ENCODE measurements around the gene PRKCB. TPM values are rescaled to one million over a fixed set of nuclear protein-coding genes. Genes with fewer than 3 reads are reported as not detected.

Gene PRKCB
- total and polyA plus RNA-seq, 3 donors from 2014 or later, result 25.5 to 49.7 (median 26.6) TPM

DNA sequence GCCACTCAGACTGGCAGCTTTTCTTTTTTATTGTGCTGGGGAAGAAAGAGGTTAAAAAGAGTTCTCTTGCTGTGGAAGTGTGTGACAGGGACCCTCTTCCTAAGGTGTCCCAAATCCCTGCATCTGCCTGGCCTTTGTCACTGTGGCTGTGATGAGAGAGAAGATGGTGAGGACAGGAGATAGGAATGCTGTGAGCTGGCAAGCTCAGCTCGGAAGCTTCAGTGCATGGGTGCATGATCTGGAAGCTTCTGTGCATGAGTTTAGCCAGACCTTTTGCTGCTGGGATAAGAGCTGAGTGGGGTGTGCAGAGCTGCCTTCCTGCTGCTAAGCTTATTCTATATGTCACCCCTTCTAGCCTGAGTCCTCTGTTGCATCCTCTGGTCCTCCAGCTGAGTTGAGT, 317.0 kb downstream of the PRKCB start:
- Histone ChIP-seq H3K36me3 (ENCODE audit: low read depth, missing control alignments) (no peaks in the 10 kb centered on the region), H3K27ac (no peak overlapping the region), H3K27me3 (no peaks in the 10 kb centered on the region), H3K9me3 (no peaks in the 10 kb centered on the region), H3K4me3 (no peak overlapping the region), H3K4me1 (no peaks in the 10 kb centered on the region)
- 47 to 55% methylated on average over 1 of the region's 1 CpG for WGBS, 2 donors
- no peak for DNase-seq
- intact Hi-C loops (cut with DNase I; ENCODE audit: low total_unique reads), result no loop called here
- TF ChIP-seq, protein P1, sequence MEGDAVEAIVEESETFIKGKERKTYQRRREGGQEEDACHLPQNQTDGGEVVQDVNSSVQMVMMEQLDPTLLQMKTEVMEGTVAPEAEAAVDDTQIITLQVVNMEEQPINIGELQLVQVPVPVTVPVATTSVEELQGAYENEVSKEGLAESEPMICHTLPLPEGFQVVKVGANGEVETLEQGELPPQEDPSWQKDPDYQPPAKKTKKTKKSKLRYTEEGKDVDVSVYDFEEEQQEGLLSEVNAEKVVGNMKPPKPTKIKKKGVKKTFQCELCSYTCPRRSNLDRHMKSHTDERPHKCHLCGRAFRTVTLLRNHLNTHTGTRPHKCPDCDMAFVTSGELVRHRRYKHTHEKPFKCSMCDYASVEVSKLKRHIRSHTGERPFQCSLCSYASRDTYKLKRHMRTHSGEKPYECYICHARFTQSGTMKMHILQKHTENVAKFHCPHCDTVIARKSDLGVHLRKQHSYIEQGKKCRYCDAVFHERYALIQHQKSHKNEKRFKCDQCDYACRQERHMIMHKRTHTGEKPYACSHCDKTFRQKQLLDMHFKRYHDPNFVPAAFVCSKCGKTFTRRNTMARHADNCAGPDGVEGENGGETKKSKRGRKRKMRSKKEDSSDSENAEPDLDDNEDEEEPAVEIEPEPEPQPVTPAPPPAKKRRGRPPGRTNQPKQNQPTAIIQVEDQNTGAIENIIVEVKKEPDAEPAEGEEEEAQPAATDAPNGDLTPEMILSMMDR (IDR thresholded peaks at IDR 0.05), result no peak
- no peak for TF ChIP-seq POLR2A (IDR thresholded peaks at IDR 0.05)

DNA sequence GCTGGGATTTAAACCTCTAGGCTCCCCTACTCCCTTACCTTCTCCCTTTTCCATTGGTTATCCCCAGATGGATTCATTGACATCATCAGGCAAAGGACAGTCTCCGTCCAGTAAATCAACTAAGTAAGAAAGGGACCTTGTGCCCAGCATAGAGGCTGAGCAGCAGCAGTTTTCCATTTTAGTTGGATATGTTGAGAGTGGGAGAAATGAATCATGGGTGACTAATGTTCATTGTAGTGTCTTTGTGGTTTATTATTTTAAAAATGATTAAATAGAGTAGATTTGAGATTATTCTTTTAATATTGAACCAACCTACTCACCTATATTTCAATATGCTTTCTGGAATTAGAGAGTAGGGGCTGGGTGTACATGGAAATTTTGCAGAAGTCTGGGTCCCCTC, 321.0 kb downstream of the PRKCB start:
- 95 to 100% methylated on average over 1 of the region's 1 CpG for WGBS, 2 donors
- Histone ChIP-seq H3K27me3 (no peaks in the 10 kb centered on the region), H3K36me3 (ENCODE audit: low read depth, missing control alignments) (no peaks in the 10 kb centered on the region), H3K9me3 (no peaks in the 10 kb centered on the region), H3K4me1 (no peaks in the 10 kb centered on the region), H3K27ac (no peak overlapping the region), H3K4me3 (no peak overlapping the region)
- DNase-seq, result no peak
- TF ChIP-seq, protein P1 (IDR thresholded peaks at IDR 0.05), result no peak
- no peak for TF ChIP-seq POLR2A (IDR thresholded peaks at IDR 0.05)
- intact Hi-C loops (cut with DNase I; ENCODE audit: low total_unique reads), result no loop called here

DNA sequence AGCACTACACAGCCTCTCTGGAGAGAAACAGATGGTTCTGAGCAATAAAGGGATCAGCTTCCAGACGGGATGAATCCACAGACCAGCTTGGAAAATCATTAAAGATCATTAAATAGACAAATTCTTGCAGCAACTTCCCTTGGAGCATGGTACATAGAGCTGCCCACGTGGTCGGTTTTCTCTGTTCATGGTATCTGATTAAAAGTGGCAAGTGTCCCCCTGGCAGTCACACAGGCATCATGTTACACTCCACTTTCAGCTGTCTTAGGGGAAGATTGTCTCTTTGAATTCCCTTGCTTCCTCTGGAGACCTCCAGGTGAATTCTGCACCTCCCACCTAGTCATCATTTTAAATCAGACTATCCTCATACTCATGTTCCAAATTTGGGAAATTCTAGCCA, 328.2 kb downstream of the PRKCB start:
- no peak for TF ChIP-seq POLR2A (IDR thresholded peaks at IDR 0.05)
- TF ChIP-seq, protein P1 (IDR thresholded peaks at IDR 0.05), result no peak
- Histone ChIP-seq H3K9me3 (no peaks in the 10 kb centered on the region), H3K27me3 (no peaks in the 10 kb centered on the region), H3K4me3 (no peak overlapping the region), H3K36me3 (ENCODE audit: low read depth, missing control alignments) (no peaks in the 10 kb centered on the region), H3K27ac (no peak overlapping the region), H3K4me1 (no peaks in the 10 kb centered on the region)
- DNase-seq, result no peak
- intact Hi-C loops (cut with DNase I; ENCODE audit: low total_unique reads), result no loop called here
- 29 to 38% methylated on average over 3 of the region's 3 CpGs for WGBS, 2 donors

DNA sequence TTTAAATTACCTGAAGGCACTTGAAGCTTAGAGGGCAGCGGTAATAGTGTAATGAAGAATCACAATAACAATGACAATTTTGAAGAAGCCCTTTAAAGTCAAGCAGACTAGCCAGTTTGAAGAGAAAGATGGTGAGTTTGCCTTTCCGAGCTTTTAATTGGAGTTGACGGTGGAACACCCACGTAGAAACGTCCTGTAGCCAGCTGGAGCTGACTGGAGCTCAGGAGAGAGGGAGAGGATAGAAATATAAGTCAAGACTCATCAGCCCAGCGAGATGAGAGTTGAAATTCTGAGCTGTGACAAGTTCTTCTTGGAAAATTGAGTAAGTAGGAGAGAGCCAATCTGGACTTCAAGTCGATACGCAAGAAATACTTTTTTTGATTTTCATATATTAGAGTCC, 328.6 kb downstream of the PRKCB start:
- TF ChIP-seq POLR2A (IDR thresholded peaks at IDR 0.05), result no peak
- TF ChIP-seq, protein P1 (IDR thresholded peaks at IDR 0.05), result no peak
- 62 to 65% methylated on average over 8 of the region's 8 CpGs for WGBS, 2 donors
- intact Hi-C loops (cut with DNase I; ENCODE audit: low total_unique reads), result no loop called here

DNA sequence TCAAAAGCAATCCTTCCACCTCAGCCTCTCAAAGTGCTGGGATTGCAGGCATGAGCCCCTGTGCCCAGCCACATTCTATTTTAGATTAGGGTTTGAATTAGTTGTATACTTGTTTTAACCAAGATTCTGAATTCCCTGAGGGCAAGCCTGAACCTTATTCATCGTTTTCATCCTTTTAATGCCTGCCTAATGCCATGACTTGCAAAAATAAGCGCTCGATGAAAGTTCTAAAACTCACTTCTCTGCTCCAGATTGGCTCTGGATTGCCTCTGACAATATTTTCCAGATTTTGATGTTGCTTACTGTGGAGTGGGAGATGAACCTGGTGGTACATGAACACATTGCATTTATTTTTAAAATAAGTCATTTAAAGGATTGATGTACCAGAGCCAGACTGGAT, 329.5 kb downstream of the PRKCB start:
- H3K27ac ChIP-seq, result no peak overlapping the region
- TF ChIP-seq, protein P1 (IDR thresholded peaks at IDR 0.05), result no peak
- TF ChIP-seq POLR2A (IDR thresholded peaks at IDR 0.05), result no peak
- no peak overlapping the region for H3K4me3 ChIP-seq
- WGBS, 2 donors, result 80 to 91% methylated on average over 3 of the region's 3 CpGs
- H3K27me3 ChIP-seq, result no peaks in the 10 kb centered on the region
- intact Hi-C loops (cut with DNase I; ENCODE audit: low total_unique reads), result no loop called here
- no peaks in the 10 kb centered on the region for H3K9me3 ChIP-seq
- no peaks in the 10 kb centered on the region for H3K4me1 ChIP-seq
- no peaks in the 10 kb centered on the region for H3K36me3 ChIP-seq (ENCODE audit: low read depth, missing control alignments)
- no peak for DNase-seq

More for the DNA sequence above, 328.6 kb downstream of the PRKCB start:
- no peak for DNase-seq
- H3K4me1 ChIP-seq, result no peaks in the 10 kb centered on the region
- no peaks in the 10 kb centered on the region for H3K27me3 ChIP-seq
- no peaks in the 10 kb centered on the region for H3K9me3 ChIP-seq
- no peaks in the 10 kb centered on the region for H3K36me3 ChIP-seq (ENCODE audit: low read depth, missing control alignments)
- no peak overlapping the region for H3K4me3 ChIP-seq
- no peak overlapping the region for H3K27ac ChIP-seq

All from testis (tissue), 3 donors.